ENCODE measurements around the gene ALG14. TPM values are rescaled to one million over a fixed set of nuclear protein-coding genes. Genes with fewer than 3 reads are reported as not detected.

Gene ALG14
- total RNA-seq, 1 donor from 2014 or later, result 5.5 TPM

DNA sequence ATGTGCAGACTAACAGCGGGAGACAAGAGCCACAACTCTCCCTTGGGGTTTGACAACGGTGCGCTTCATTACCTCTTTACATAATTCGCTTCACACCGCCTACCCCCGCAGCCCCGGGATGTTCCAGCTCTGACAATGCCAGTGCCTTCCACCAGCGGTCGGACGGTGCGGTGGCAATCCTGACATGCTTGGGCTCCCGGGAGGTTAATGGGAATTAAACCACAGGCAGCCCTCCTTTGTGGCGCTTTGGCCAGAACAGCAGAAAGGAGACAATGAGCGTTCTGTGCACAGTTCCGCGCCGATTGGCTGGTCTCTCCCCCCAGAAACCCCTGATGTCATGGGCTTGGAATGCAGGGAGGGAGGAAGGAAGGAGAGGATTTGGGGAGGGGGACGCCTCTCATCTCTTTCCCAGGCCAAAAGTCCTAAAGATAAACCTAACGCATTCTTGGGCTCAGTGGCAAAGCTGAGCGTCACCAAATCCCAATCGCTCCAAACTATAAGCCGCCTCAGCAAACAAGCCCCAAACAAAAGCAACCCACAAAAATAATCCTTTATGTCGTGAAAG lies 147.1 kb downstream of the ALG14 start:
- DNase-seq (ENCODE audit: extremely low spot score, unreplicated experiment), result peak; percentile 87
- H3K4me3 Mint-ChIP-seq (ENCODE audit: unreplicated experiment), result peak overlapping the region; percentile 94
- H3K27ac Mint-ChIP-seq (ENCODE audit: unreplicated experiment), result peak overlapping the region; percentile 98
- H3K27me3 Mint-ChIP-seq (ENCODE audit: unreplicated experiment), result no peaks in the 10 kb centered on the region
- TF ChIP-seq, protein P1, sequence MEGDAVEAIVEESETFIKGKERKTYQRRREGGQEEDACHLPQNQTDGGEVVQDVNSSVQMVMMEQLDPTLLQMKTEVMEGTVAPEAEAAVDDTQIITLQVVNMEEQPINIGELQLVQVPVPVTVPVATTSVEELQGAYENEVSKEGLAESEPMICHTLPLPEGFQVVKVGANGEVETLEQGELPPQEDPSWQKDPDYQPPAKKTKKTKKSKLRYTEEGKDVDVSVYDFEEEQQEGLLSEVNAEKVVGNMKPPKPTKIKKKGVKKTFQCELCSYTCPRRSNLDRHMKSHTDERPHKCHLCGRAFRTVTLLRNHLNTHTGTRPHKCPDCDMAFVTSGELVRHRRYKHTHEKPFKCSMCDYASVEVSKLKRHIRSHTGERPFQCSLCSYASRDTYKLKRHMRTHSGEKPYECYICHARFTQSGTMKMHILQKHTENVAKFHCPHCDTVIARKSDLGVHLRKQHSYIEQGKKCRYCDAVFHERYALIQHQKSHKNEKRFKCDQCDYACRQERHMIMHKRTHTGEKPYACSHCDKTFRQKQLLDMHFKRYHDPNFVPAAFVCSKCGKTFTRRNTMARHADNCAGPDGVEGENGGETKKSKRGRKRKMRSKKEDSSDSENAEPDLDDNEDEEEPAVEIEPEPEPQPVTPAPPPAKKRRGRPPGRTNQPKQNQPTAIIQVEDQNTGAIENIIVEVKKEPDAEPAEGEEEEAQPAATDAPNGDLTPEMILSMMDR (IDR thresholded peaks at IDR 0.05), result no peak
- H3K4me1 Mint-ChIP-seq (ENCODE audit: unreplicated experiment), result peaks cover 70% of the 10 kb centered on the region
- no peaks in the 10 kb centered on the region for H3K9me3 Mint-ChIP-seq (ENCODE audit: unreplicated experiment)
- peaks cover 11% of the 10 kb centered on the region for H3K36me3 Mint-ChIP-seq (ENCODE audit: unreplicated experiment)

GRCh38 chr1:94925004-94925403 lies 147.7 kb downstream of the ALG14 start:
- no peak for DNase-seq (ENCODE audit: extremely low spot score, unreplicated experiment)
- Mint-ChIP-seq H3K4me1 (ENCODE audit: unreplicated experiment) (peaks cover 72% of the 10 kb centered on the region), H3K27ac (ENCODE audit: unreplicated experiment) (peak overlapping the region; percentile 98), H3K4me3 (ENCODE audit: unreplicated experiment) (peak overlapping the region; percentile 94), H3K36me3 (ENCODE audit: unreplicated experiment) (peaks cover 11% of the 10 kb centered on the region), H3K27me3 (ENCODE audit: unreplicated experiment) (no peaks in the 10 kb centered on the region), H3K9me3 (ENCODE audit: unreplicated experiment) (no peaks in the 10 kb centered on the region)
- TF ChIP-seq, protein P1 (IDR thresholded peaks at IDR 0.05), result no peak

Other genes with a start within 250 kb of the ALG14 start
- 223 and 238 TPM in 2 replicates for gene CNN3, start 145.8 kb downstream of the ALG14 start, total RNA-seq
- gene TLCD4, start 44.4 kb upstream of the ALG14 start, total RNA-seq, result 0.43 and 0.57 TPM in 2 replicates
- 13.1 and 15.5 TPM in 2 replicates for gene RWDD3, start 161.3 kb upstream of the ALG14 start, total RNA-seq